Activated CD8-positive, alpha-beta memory T cell treated with anti-CD3 and anti-CD28 coated beads, Interleukin-2, amount 10 ng/mL, durations not matched to agents 7 days and 5 days (primary cell): ENCODE results near the gene FBXW7. TPM values are rescaled to one million over a fixed set of nuclear protein-coding genes. Genes with fewer than 3 reads are reported as not detected.

ENCODE experiments used
- ATAC-seq: fragments of 150-1000 bp; cut with Tn5 transposase; one replicate; pipeline ENCODE4 v1.10.0; 2021; ENCODE audit warnings: moderate library complexity
- CTCF ChIA-PET: fragments of 350-600 bp; sonication (Branson Sonifier 250); formaldehyde crosslinking; loops from one replicate; lab custom pipeline; 2021; ENCODE audit warnings: antibody characterized with exemption; lab: Charles Lee
- DNase-seq: peaks from one replicate; pipeline ENCODE4 v3.0.0-alpha.2; 2020
- H3K27ac Mint-ChIP-seq: one replicate; pipeline ENCODE4 v1.8.0; 2021; ENCODE audit warnings: mild to moderate bottlenecking, mixed read lengths
- H3K27me3 Mint-ChIP-seq: one replicate; pipeline ENCODE4 v1.8.0; 2021; ENCODE audit warnings: mixed read lengths
- H3K36me3 Mint-ChIP-seq: one replicate; pipeline ENCODE4 v1.8.0; 2021; ENCODE audit warnings: mild to moderate bottlenecking, mixed read lengths
- H3K4me1 Mint-ChIP-seq: one replicate; pipeline ENCODE4 v1.8.0; 2021; ENCODE audit warnings: mixed read lengths
- H3K4me3 Mint-ChIP-seq: one replicate; pipeline ENCODE4 v1.8.0; 2021; ENCODE audit warnings: mild to moderate bottlenecking, moderate library complexity, mixed read lengths
- H3K9me3 Mint-ChIP-seq: one replicate; pipeline ENCODE4 v1.8.0; 2022; ENCODE audit warnings: low read depth, mixed read lengths
- microRNA-seq: library from miRNA; unstranded; fragments of <30 nt; microRNA quantifications from one replicate; pipeline ENCODE4 v1.2.0, GENCODE V29; 2022
- total RNA-seq, 2 experiments: library from RNA; stranded (reverse); gene quantifications; one replicate each; pipeline ENCODE4 v1.2.3, GENCODE V29; 2021

The FBXW7 gene
- total RNA-seq, 2 experiments from 2014 or later, result 49.3 to 62.9 TPM

- Mint-ChIP-seq H3K4me3 (no peak overlapping the region), H3K36me3 (no peaks in the 10 kb centered on the region), H3K27me3 (no peaks in the 10 kb centered on the region), H3K4me1 (peaks cover 2% of the 10 kb centered on the region), H3K27ac (no peak overlapping the region), H3K9me3 (no peaks in the 10 kb centered on the region)
- CTCF ChIA-PET, result no interaction called here
- DNase-seq, result no peak
- ATAC-seq, result no peak
Observed at GRCh38 chr4:152278505-152279233, 257.2 kb downstream of the FBXW7 start.

GRCh38 chr4:152278172-152278504 lies 257.8 kb downstream of the FBXW7 start:
- H3K9me3 Mint-ChIP-seq, result no peaks in the 10 kb centered on the region
- CTCF ChIA-PET, result no interaction called here
- no peak overlapping the region for H3K4me3 Mint-ChIP-seq
- DNase-seq (no peak), ATAC-seq (no peak)
- H3K27ac Mint-ChIP-seq, result no peak overlapping the region
- H3K27me3 Mint-ChIP-seq, result no peaks in the 10 kb centered on the region
- peaks cover 2% of the 10 kb centered on the region for H3K4me1 Mint-ChIP-seq
- H3K36me3 Mint-ChIP-seq, result no peaks in the 10 kb centered on the region

GRCh38 chr4:152277333-152277732 lies 258.6 kb downstream of the FBXW7 start:
- Mint-ChIP-seq H3K27ac (no peak overlapping the region), H3K4me1 (peaks cover 2% of the 10 kb centered on the region)

GRCh38 chr4:152273343-152273742 lies 262.5 kb downstream of the FBXW7 start:
- H3K4me1 Mint-ChIP-seq, result no peaks in the 10 kb centered on the region
- H3K27ac Mint-ChIP-seq, result no peak overlapping the region
- H3K36me3 Mint-ChIP-seq, result no peaks in the 10 kb centered on the region
- CTCF ChIA-PET, result no interaction called here
- no peaks in the 10 kb centered on the region for H3K27me3 Mint-ChIP-seq
- no peaks in the 10 kb centered on the region for H3K9me3 Mint-ChIP-seq
- no peak for DNase-seq
- H3K4me3 Mint-ChIP-seq, result no peak overlapping the region
- ATAC-seq, result no peak

More at GRCh38 chr4:152277333-152277732, 258.6 kb downstream of the FBXW7 start:
- no peak overlapping the region for H3K4me3 Mint-ChIP-seq
- CTCF ChIA-PET, result no interaction called here
- no peaks in the 10 kb centered on the region for H3K36me3 Mint-ChIP-seq
- DNase-seq, result no peak
- ATAC-seq, result no peak
- no peaks in the 10 kb centered on the region for H3K9me3 Mint-ChIP-seq
- H3K27me3 Mint-ChIP-seq, result no peaks in the 10 kb centered on the region

Small RNA genes within 50 kb of the gene (microRNA-seq; reads per million reads assigned to microRNA genes)
- gene MIR3140, result 11.9 reads per million, percentile 33 among the genes with 10 or more reads in this experiment

Other genes starting within 250 kb of the FBXW7 start
- 10 to 100 TPM; 23.9 to 25.4 TPM for gene TMEM154, start 143.9 kb upstream of the FBXW7 start, total RNA-seq
- under 1 TPM; 0.40 to 0.53 TPM for gene TIGD4, start 243.6 kb upstream of the FBXW7 start, total RNA-seq
- gene ARFIP1, start 243.9 kb upstream of the FBXW7 start, total RNA-seq, result 10 to 100 TPM; 20.1 to 25.0 TPM